NCI-H2227 (cell line): ENCODE data around the gene SUN5.
"Not testable (repeated sequence)": the region's sequence is repeated elsewhere in the genome, so short reads cannot be mapped to it uniquely, and the experiment has no call there.

Source experiments
- DNase-seq: peaks from one replicate; lab custom pipeline; 2025; ENCODE audit not compliant: unreplicated experiment; lab: John Stamatoyannopoulos, UW

SUN5 gene

GRCh38 chr20:33004141-33004751 is at the start of gene SUN5:
Gene SUN5, minus strand, starts transcription at chr20:33004433. Its CDS starts 93 bp downstream, at chr20:33004340.
- no peak for DNase-seq

GRCh38 chr20:33053291-33054106 is 49.3 kb upstream of the SUN5 start, which contains the start of gene BPIFB3:
Gene BPIFB3, plus strand, starts transcription at chr20:33053903. Its CDS starts 1,533 bp downstream, at chr20:33055436.
- DNase-seq: no peak

- no peak for DNase-seq
Observed at GRCh38 chr20:33051333-33051732, 47.1 kb upstream of the SUN5 start.

GRCh38 chr20:33046412-33046811 is 42.2 kb upstream of the SUN5 start:
- DNase-seq: no peak

- not testable (repeated sequence) for DNase-seq
Observed at GRCh38 chr20:33045129-33045721, 41.0 kb upstream of the SUN5 start.

GRCh38 chr20:33043731-33044181 is 39.5 kb upstream of the SUN5 start:
- no peak for DNase-seq

- DNase-seq: no peak
Observed at GRCh38 chr20:33042983-33043730, 38.9 kb upstream of the SUN5 start.

GRCh38 chr20:33042430-33042829 is 38.2 kb upstream of the SUN5 start:
- DNase-seq: no peak

GRCh38 chr20:33038243-33038642 is 34.0 kb upstream of the SUN5 start:
- no peak for DNase-seq

- no peak for DNase-seq
Observed at GRCh38 chr20:33037456-33037855, 33.2 kb upstream of the SUN5 start.

GRCh38 chr20:33034901-33035492 is 30.8 kb upstream of the SUN5 start:
- no peak for DNase-seq

GRCh38 chr20:33034115-33034514 is 29.9 kb upstream of the SUN5 start:
- DNase-seq: no peak

GRCh38 chr20:33033381-33033780 is 29.1 kb upstream of the SUN5 start:
- no peak for DNase-seq

- DNase-seq: no peak
Observed at GRCh38 chr20:33032555-33032954, 28.3 kb upstream of the SUN5 start.

GRCh38 chr20:33031531-33031930 is 27.3 kb upstream of the SUN5 start, which contains the start of gene BPIFB6:
Gene BPIFB6, plus strand, starts transcription at chr20:33031648. Its CDS starts 0 bp downstream, at chr20:33031648.
- DNase-seq: no peak

- no peak for DNase-seq
Observed at GRCh38 chr20:33030569-33030968, 26.3 kb upstream of the SUN5 start.

- no peak for DNase-seq
Observed at GRCh38 chr20:33030076-33030475, 25.8 kb upstream of the SUN5 start.

GRCh38 chr20:33028875-33029274 is 24.6 kb upstream of the SUN5 start:
- no peak for DNase-seq

- DNase-seq: no peak
Observed at GRCh38 chr20:33027769-33028751, 23.8 kb upstream of the SUN5 start.
